ENCODE data around the gene UBE2F. TPM values are rescaled to one million over a fixed set of nuclear protein-coding genes. Genes with fewer than 3 reads are reported as not detected.

UBE2F gene
- total and polyA plus RNA-seq, 2 donors (not counting 1 experiment from before 2014, with no cell fraction given) = 53.7 to 113 TPM

DNA sequence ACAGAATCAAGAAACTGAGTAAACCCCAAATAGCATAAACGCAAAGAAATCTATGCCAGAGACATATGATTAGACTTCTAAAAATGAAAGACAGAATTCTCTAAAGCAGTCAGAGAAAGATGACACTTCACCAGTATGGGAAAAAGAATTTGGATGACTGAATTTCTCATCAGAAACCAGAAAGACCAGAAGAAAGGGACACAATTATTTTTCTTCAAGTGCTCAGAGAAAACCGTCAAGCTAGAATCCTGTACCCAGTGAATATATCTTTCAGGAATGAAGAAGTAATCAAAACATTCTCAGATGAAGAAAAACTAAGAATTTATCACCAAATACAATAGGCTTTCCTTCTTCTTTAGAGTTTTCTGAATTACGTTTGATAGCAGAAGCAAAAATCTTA lies 119.1 kb downstream of the UBE2F start:
- Histone ChIP-seq H3K4me3 (replicated peaks in 1 of 4; ENCODE audit: control extremely low read depth in 1 of 4, insufficient read depth in 1 of 4, low read depth in 3 of 4, low read length in 4 of 4) (no peak overlapping the region), H3K4me1 (ENCODE audit: control insufficient read depth, extremely low read depth, insufficient read depth, low read length) (no peaks in the 10 kb centered on the region), H3K27ac (ENCODE audit: insufficient read depth, low read length) (no peak overlapping the region), H3K9me3 (ENCODE audit: control insufficient read depth, insufficient read depth, low read depth, low read length) (no peaks in the 10 kb centered on the region), H3K4me2 (ENCODE audit: extremely low read depth, insufficient read depth, low read length) (no peak overlapping the region), H3K27me3 (ENCODE audit: control insufficient read depth, insufficient read depth, low read length) (no peaks in the 10 kb centered on the region), H4K20me1 (ENCODE audit: control insufficient read depth, extremely low read depth, insufficient read depth, low read length) (no peaks in the 10 kb centered on the region), H2AFZ (ENCODE audit: low read length) (no peak overlapping the region), H3K9ac (ENCODE audit: insufficient read depth, low read length) (no peak overlapping the region), H3K36me3 (ENCODE audit: control insufficient read depth, insufficient read depth, low read length) (peaks cover 2% of the 10 kb centered on the region), H3K79me2 (ENCODE audit: control insufficient read depth, insufficient read depth, low read length) (no peaks in the 10 kb centered on the region)
- TF ChIP-seq, protein P1, sequence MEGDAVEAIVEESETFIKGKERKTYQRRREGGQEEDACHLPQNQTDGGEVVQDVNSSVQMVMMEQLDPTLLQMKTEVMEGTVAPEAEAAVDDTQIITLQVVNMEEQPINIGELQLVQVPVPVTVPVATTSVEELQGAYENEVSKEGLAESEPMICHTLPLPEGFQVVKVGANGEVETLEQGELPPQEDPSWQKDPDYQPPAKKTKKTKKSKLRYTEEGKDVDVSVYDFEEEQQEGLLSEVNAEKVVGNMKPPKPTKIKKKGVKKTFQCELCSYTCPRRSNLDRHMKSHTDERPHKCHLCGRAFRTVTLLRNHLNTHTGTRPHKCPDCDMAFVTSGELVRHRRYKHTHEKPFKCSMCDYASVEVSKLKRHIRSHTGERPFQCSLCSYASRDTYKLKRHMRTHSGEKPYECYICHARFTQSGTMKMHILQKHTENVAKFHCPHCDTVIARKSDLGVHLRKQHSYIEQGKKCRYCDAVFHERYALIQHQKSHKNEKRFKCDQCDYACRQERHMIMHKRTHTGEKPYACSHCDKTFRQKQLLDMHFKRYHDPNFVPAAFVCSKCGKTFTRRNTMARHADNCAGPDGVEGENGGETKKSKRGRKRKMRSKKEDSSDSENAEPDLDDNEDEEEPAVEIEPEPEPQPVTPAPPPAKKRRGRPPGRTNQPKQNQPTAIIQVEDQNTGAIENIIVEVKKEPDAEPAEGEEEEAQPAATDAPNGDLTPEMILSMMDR (conservative IDR thresholded peaks at IDR 0.05 in 1 of 2, IDR thresholded peaks at IDR 0.05 in 1 of 2; ENCODE audit: low read depth in 1 of 2, low read length in 2 of 2) = no peak
- no peak for TF ChIP-seq EZH2 (IDR thresholded peaks at IDR 0.05; ENCODE audit: low read length, missing control alignments)
- no peak for DNase-seq (ENCODE audit: low read depth in 2 of 2)

DNA sequence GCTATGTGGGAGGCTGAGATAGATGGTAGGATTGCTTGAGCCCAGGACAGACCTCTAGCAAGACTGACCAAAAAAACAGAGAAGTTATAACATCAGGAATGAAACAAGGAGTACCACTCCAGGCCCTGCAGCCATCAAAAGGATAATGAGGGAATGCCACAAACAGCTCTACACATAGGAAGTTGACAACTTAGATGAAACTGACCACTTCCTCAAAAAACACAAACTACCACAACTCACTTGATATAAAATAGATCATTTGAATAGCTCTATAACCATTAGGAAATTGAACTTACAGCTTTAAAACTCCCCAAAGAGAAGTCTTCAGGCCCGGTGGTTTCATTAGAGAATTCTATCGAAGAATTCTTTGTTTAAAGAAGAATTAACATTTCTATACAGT lies 120.4 kb downstream of the UBE2F start:
- no peaks in the 10 kb centered on the region for H3K79me2 ChIP-seq (ENCODE audit: control insufficient read depth, insufficient read depth, low read length)

DNA sequence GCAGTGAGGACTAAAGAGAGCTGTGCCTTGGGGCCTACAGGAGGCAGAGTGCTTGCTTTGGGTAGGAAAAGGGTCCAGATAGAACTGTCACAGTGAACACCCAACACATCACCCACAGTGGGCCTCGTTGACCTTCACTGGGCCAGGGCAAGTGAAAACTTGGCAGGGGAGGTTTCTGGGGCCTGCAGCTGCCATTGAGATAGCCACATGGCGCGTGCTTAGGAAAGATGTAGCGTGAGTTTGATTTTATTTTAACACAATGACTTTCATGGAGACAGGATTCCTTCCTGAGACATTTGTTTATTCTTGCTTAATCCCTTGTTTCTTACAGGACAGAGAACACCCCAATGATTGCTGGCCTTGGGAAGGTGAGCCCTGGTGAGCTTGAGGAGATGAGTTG lies 124.1 kb downstream of the UBE2F start:
- no peak overlapping the region for H3K4me3 ChIP-seq (replicated peaks in 1 of 4; ENCODE audit: control extremely low read depth in 1 of 4, insufficient read depth in 1 of 4, low read depth in 3 of 4, low read length in 4 of 4)
- no peak overlapping the region for H3K27ac ChIP-seq (ENCODE audit: insufficient read depth, low read length)
- H3K9me3 ChIP-seq (ENCODE audit: control insufficient read depth, insufficient read depth, low read depth, low read length) = no peaks in the 10 kb centered on the region
- no peak for TF ChIP-seq EZH2 (IDR thresholded peaks at IDR 0.05; ENCODE audit: low read length, missing control alignments)
- H4K20me1 ChIP-seq (ENCODE audit: control insufficient read depth, extremely low read depth, insufficient read depth, low read length) = no peaks in the 10 kb centered on the region
- H3K9ac ChIP-seq (ENCODE audit: insufficient read depth, low read length) = no peak overlapping the region
- H3K4me1 ChIP-seq (ENCODE audit: control insufficient read depth, extremely low read depth, insufficient read depth, low read length) = no peaks in the 10 kb centered on the region
- no peaks in the 10 kb centered on the region for H3K36me3 ChIP-seq (ENCODE audit: control insufficient read depth, insufficient read depth, low read length)
- H3K4me2 ChIP-seq (ENCODE audit: extremely low read depth, insufficient read depth, low read length) = no peak overlapping the region
- no peak overlapping the region for H2AFZ ChIP-seq (ENCODE audit: low read length)
- no peaks in the 10 kb centered on the region for H3K27me3 ChIP-seq (ENCODE audit: control insufficient read depth, insufficient read depth, low read length)
- H3K79me2 ChIP-seq (ENCODE audit: control insufficient read depth, insufficient read depth, low read length) = no peaks in the 10 kb centered on the region
- DNase-seq (ENCODE audit: low read depth in 2 of 2) = no peak

More for the DNA sequence above, 120.4 kb downstream of the UBE2F start:
- Histone ChIP-seq H3K4me2 (ENCODE audit: extremely low read depth, insufficient read depth, low read length) (no peak overlapping the region), H2AFZ (ENCODE audit: low read length) (no peak overlapping the region), H3K9ac (ENCODE audit: insufficient read depth, low read length) (no peak overlapping the region), H3K9me3 (ENCODE audit: control insufficient read depth, insufficient read depth, low read depth, low read length) (no peaks in the 10 kb centered on the region), H3K27ac (ENCODE audit: insufficient read depth, low read length) (no peak overlapping the region), H4K20me1 (ENCODE audit: control insufficient read depth, extremely low read depth, insufficient read depth, low read length) (no peaks in the 10 kb centered on the region), H3K36me3 (ENCODE audit: control insufficient read depth, insufficient read depth, low read length) (no peaks in the 10 kb centered on the region), H3K4me1 (ENCODE audit: control insufficient read depth, extremely low read depth, insufficient read depth, low read length) (no peaks in the 10 kb centered on the region), H3K27me3 (ENCODE audit: control insufficient read depth, insufficient read depth, low read length) (no peaks in the 10 kb centered on the region), H3K4me3 (replicated peaks in 1 of 4; ENCODE audit: control extremely low read depth in 1 of 4, insufficient read depth in 1 of 4, low read depth in 3 of 4, low read length in 4 of 4) (no peak overlapping the region)
- no peak for TF ChIP-seq EZH2 (IDR thresholded peaks at IDR 0.05; ENCODE audit: low read length, missing control alignments)
- TF ChIP-seq, protein P1 (conservative IDR thresholded peaks at IDR 0.05 in 1 of 2, IDR thresholded peaks at IDR 0.05 in 1 of 2; ENCODE audit: low read depth in 1 of 2, low read length in 2 of 2) = no peak
- DNase-seq (ENCODE audit: low read depth in 2 of 2) = no peak

Measured in fibroblast of lung (primary cell).